ENCODE results near the gene SLC22A23.

DNA sequence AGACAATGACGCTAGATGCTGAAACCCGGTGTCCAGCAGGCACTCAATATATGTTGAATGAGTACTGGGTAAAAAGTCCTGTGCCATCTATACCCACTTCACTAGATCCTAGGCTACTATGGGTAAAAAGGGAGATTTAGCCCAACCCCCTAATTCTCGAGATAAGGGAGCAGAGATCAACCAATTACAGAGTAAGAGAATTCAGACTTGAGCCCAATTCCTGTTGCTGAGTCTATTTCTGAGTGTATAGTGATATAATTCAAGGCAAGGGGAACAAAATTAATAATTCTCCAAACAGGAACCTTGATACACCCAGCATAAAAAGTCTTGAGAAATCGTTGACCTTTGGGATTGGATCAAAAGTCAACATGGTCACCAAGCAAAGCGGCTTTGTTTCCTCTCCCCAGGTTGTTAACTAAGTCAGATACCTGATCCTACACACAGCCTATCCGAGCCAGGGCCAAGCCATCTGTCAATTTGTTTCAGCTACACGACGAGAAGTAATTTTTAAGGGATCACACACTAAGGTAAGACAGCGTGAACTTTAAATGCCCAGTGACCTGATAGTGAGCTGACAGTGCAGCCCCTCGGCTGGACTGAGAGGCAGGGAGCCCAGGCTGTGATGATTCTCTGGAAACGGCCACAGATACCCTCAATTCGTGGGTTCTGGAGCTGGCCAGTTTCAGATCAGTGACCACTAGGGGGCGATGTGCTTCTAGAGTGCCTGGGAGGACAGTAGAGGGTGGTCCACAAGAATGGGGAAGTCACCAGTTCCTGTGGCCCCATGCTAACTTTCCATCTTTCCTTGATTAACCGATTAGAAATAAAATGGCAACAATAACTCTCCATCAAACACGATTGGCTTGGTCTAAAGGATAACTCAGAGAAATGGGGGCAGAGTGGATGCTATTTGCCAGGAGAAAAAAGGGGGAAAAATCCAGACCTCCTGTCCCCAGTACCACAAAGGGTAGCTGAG, 46.2 kb downstream of the SLC22A23 start:
- TF ChIP-seq TAF1 (IDR thresholded peaks at IDR 0.05; ENCODE audit: low read depth), result no peak
- no peak for TF ChIP-seq TCF12 (IDR thresholded peaks at IDR 0.05; ENCODE audit: low read depth)
- no peak for TF ChIP-seq CREB1 (IDR thresholded peaks at IDR 0.05; ENCODE audit: low read depth)
- no peak for TF ChIP-seq EGR1 (IDR thresholded peaks at IDR 0.05)
- no peak for TF ChIP-seq TEAD4 (IDR thresholded peaks at IDR 0.05)
- no peak for TF ChIP-seq YY1 (IDR thresholded peaks at IDR 0.05; ENCODE audit: low read depth)
- peak; percentile 83 for TF ChIP-seq RAD21 (IDR thresholded peaks at IDR 0.05; ENCODE audit: low read depth)
- no peak for TF ChIP-seq CEBPB (IDR thresholded peaks at IDR 0.05)
- TF ChIP-seq FOXM1 (IDR thresholded peaks at IDR 0.05; ENCODE audit: borderline replicate concordance, low read depth), result no peak
- TF ChIP-seq REST (IDR thresholded peaks at IDR 0.05; ENCODE audit: low read depth), result no peak
- TF ChIP-seq, protein P1, sequence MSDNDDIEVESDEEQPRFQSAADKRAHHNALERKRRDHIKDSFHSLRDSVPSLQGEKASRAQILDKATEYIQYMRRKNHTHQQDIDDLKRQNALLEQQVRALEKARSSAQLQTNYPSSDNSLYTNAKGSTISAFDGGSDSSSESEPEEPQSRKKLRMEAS (IDR thresholded peaks at IDR 0.05), result no peak
- TF ChIP-seq NFIC (IDR thresholded peaks at IDR 0.05), result no peak
